Suprapubic skin (tissue), 4 donors: ENCODE measurements around the gene ZNF865.

ENCODE experiments used
- CTCF ChIP-seq, 2 donors: fragments of 200-600 bp in 1 of 2; fragments of 450-650 bp in 1 of 2; sonication (generic) in 1 of 2; IDR thresholded peaks; one replicate each; pipeline ENCODE4 v1.5.1; 2016 to 2019; ENCODE audit warnings: antibody characterized with exemption in 2 of 2, mild to moderate bottlenecking in 1 of 2, moderate library complexity in 1 of 2
- EP300 ChIP-seq: sonication (generic); formaldehyde crosslinking; IDR thresholded peaks from one replicate; pipeline ENCODE4 v1.6.1; 2017; ENCODE audit warnings: antibody characterized with exemption
- POLR2A ChIP-seq, 2 donors: fragments of 450-650 bp; IDR thresholded peaks; one replicate each; pipeline ENCODE4 v1.6.1; 2017; ENCODE audit warnings: antibody characterized with exemption in 2 of 2, mild to moderate bottlenecking in 2 of 2, moderate library complexity in 2 of 2
- POLR2AphosphoS5 ChIP-seq, 3 donors: sonication (generic); formaldehyde crosslinking; IDR thresholded peaks; one replicate each; pipeline ENCODE4 v1.6.1; 2017; ENCODE audit warnings: antibody characterized with exemption in 3 of 3

- TF ChIP-seq CTCF (IDR thresholded peaks at IDR 0.05) = no peak
- peak; percentile 24 to 64 for TF ChIP-seq POLR2A (IDR thresholded peaks at IDR 0.05)
- TF ChIP-seq POLR2AphosphoS5 (IDR thresholded peaks at IDR 0.05) = peak; percentile 52 to 86 (median 63)
- TF ChIP-seq EP300 = no peak
These were observed 49.6 kb downstream of the ZNF865 start, which contains the start of gene U2AF2 for GRCh38 chr19:55654868-55655647.
